Measurements from ENCODE around the gene KIF25.

Gene KIF25

GRCh38 chr6:168014428-168014827, 17.0 kb downstream of the KIF25 start:
- TF ChIP-seq ZBTB7A (IDR thresholded peaks at IDR 0.05; ENCODE audit: low read depth) (no peak), EP300 (IDR thresholded peaks at IDR 0.05; ENCODE audit: borderline replicate concordance) (no peak), FOXM1 (IDR thresholded peaks at IDR 0.05; ENCODE audit: borderline replicate concordance, low read depth) (no peak), MAX (IDR thresholded peaks at IDR 0.05) (no peak), EGR1 (IDR thresholded peaks at IDR 0.05) (no peak), USF1 (IDR thresholded peaks at IDR 0.05) (no peak), YY1 (IDR thresholded peaks at IDR 0.05; ENCODE audit: low read depth) (no peak), TAF1 (IDR thresholded peaks at IDR 0.05; ENCODE audit: low read depth) (no peak), TCF12 (IDR thresholded peaks at IDR 0.05; ENCODE audit: low read depth) (no peak), CEBPB (IDR thresholded peaks at IDR 0.05) (no peak), REST (IDR thresholded peaks at IDR 0.05; ENCODE audit: low read depth) (no peak), NFIC (IDR thresholded peaks at IDR 0.05) (no peak), CREB1 (IDR thresholded peaks at IDR 0.05; ENCODE audit: low read depth) (no peak), RAD21 (IDR thresholded peaks at IDR 0.05; ENCODE audit: low read depth) (no peak), TEAD4 (IDR thresholded peaks at IDR 0.05) (no peak)

GRCh38 chr6:168015009-168015408, 17.5 kb downstream of the KIF25 start:
- no peak for TF ChIP-seq EGR1 (IDR thresholded peaks at IDR 0.05)
- TF ChIP-seq EP300 (IDR thresholded peaks at IDR 0.05; ENCODE audit: borderline replicate concordance) = no peak
- no peak for TF ChIP-seq TAF1 (IDR thresholded peaks at IDR 0.05; ENCODE audit: low read depth)
- TF ChIP-seq RAD21 (IDR thresholded peaks at IDR 0.05; ENCODE audit: low read depth) = no peak
- no peak for TF ChIP-seq REST (IDR thresholded peaks at IDR 0.05; ENCODE audit: low read depth)
- no peak for TF ChIP-seq FOXM1 (IDR thresholded peaks at IDR 0.05; ENCODE audit: borderline replicate concordance, low read depth)
- TF ChIP-seq USF1 (IDR thresholded peaks at IDR 0.05) = no peak
- no peak for TF ChIP-seq NFIC (IDR thresholded peaks at IDR 0.05)
- no peak for TF ChIP-seq ZBTB7A (IDR thresholded peaks at IDR 0.05; ENCODE audit: low read depth)
- no peak for TF ChIP-seq TEAD4 (IDR thresholded peaks at IDR 0.05)
- no peak for TF ChIP-seq CEBPB (IDR thresholded peaks at IDR 0.05)

- TF ChIP-seq CEBPB (IDR thresholded peaks at IDR 0.05) (no peak), FOXM1 (IDR thresholded peaks at IDR 0.05; ENCODE audit: borderline replicate concordance, low read depth) (no peak), TEAD4 (IDR thresholded peaks at IDR 0.05) (no peak), NFIC (IDR thresholded peaks at IDR 0.05) (no peak), ZBTB7A (IDR thresholded peaks at IDR 0.05; ENCODE audit: low read depth) (no peak), EP300 (IDR thresholded peaks at IDR 0.05; ENCODE audit: borderline replicate concordance) (no peak), EGR1 (IDR thresholded peaks at IDR 0.05) (no peak), USF1 (IDR thresholded peaks at IDR 0.05) (no peak), TCF12 (IDR thresholded peaks at IDR 0.05; ENCODE audit: low read depth) (no peak), TAF1 (IDR thresholded peaks at IDR 0.05; ENCODE audit: low read depth) (no peak)
These were observed 18.2 kb downstream of the KIF25 start for GRCh38 chr6:168015482-168016175.

- TF ChIP-seq TCF12 (IDR thresholded peaks at IDR 0.05; ENCODE audit: low read depth) (no peak), FOXM1 (IDR thresholded peaks at IDR 0.05; ENCODE audit: borderline replicate concordance, low read depth) (no peak), EP300 (IDR thresholded peaks at IDR 0.05; ENCODE audit: borderline replicate concordance) (no peak), ZBTB7A (IDR thresholded peaks at IDR 0.05; ENCODE audit: low read depth) (no peak), NFIC (IDR thresholded peaks at IDR 0.05) (no peak), RAD21 (IDR thresholded peaks at IDR 0.05; ENCODE audit: low read depth) (no peak), REST (IDR thresholded peaks at IDR 0.05; ENCODE audit: low read depth) (no peak), TAF1 (IDR thresholded peaks at IDR 0.05; ENCODE audit: low read depth) (no peak), MAX (IDR thresholded peaks at IDR 0.05) (no peak), CEBPB (IDR thresholded peaks at IDR 0.05) (no peak), USF1 (IDR thresholded peaks at IDR 0.05) (no peak), TEAD4 (IDR thresholded peaks at IDR 0.05) (no peak), YY1 (IDR thresholded peaks at IDR 0.05; ENCODE audit: low read depth) (no peak)
These were observed 18.7 kb downstream of the KIF25 start for GRCh38 chr6:168016176-168016620.

Data from Ishikawa (cell line).